SK-N-MC (cell line): ENCODE measurements around the gene MAST2.

Experiments
- EZH2 ChIP-seq: fragments of 200-600 bp; sonication (generic); IDR thresholded peaks from one replicate; pipeline ENCODE4 v1.6.1; 2017; ENCODE audit warnings: antibody characterized with exemption
- POLR2AphosphoS5 ChIP-seq: IDR thresholded peaks from 2 replicates; pipeline ENCODE4 v1.6.1; 2012; ENCODE audit warnings: mild to moderate bottlenecking, low read depth, low read length, borderline replicate concordance

DNA sequence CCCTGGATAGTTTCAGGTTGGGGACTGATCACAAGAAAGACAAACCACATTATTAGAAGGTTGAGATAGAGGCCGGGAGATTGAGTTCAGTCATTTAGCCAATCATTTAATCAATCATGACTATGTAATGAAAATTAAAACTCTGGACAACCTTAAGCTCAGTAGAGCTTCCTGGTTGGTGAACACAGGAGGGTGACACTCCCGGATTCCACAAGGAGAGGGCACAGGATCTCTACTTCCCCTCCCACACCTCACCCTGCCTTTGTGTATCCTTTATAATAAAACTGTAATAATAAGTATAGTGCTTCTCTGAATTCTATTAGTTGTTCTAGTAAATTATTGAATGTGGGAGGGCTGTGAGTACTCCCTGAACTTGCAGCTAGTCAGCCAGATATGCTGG is 178.9 kb downstream of the MAST2 start:
- no peak for TF ChIP-seq EZH2
- TF ChIP-seq POLR2AphosphoS5, result no peak
